Endothelial cell (in vitro differentiated cells): ENCODE data around the gene UBAC2. TPM values are rescaled to one million over a fixed set of nuclear protein-coding genes. Genes with fewer than 3 reads are reported as not detected.

Source experiments
- DNase-seq: peaks from one replicate; pipeline ENCODE4 v3.0.0; 2021; ENCODE audit warnings: low spot score
- H3K27ac Mint-ChIP-seq: one replicate; pipeline ENCODE4 v1.8.0; 2021; ENCODE audit warnings: mixed read lengths, inconsistent platforms; ENCODE audit not compliant: unreplicated experiment
- H3K27me3 Mint-ChIP-seq: one replicate; pipeline ENCODE4 v1.8.0; 2021; ENCODE audit warnings: mild to moderate bottlenecking, moderate library complexity, mixed read lengths, inconsistent platforms; ENCODE audit not compliant: unreplicated experiment
- H3K36me3 Mint-ChIP-seq: one replicate; pipeline ENCODE4 v1.8.0; 2021; ENCODE audit warnings: mild to moderate bottlenecking, low read depth, mixed read lengths, inconsistent platforms; ENCODE audit not compliant: unreplicated experiment
- H3K4me1 Mint-ChIP-seq: one replicate; pipeline ENCODE4 v1.8.0; 2021; ENCODE audit warnings: mild to moderate bottlenecking, mixed read lengths, inconsistent platforms; ENCODE audit not compliant: unreplicated experiment
- H3K4me3 Mint-ChIP-seq: one replicate; pipeline ENCODE4 v1.8.0; 2021; ENCODE audit warnings: mild to moderate bottlenecking, mixed read lengths, inconsistent platforms; ENCODE audit not compliant: unreplicated experiment
- H3K9me3 Mint-ChIP-seq: one replicate; pipeline ENCODE4 v1.8.0; 2021; ENCODE audit warnings: mixed read lengths, inconsistent platforms; ENCODE audit not compliant: unreplicated experiment
- total RNA-seq: library from RNA; stranded (reverse); fragmentation: NEBNext Ultra II Directional; extraction: Animal tissue kit (Norgen Biotek cat#: 25700); gene quantifications from one replicate; pipeline ENCODE4 v1.2.1, GENCODE V29; 2021; ENCODE audit not compliant: unreplicated experiment
- TF ChIP-seq, protein P1 (sequence below): fragments of 200-600 bp; sonication (generic); IDR thresholded peaks from one replicate; pipeline ENCODE4 v1.5.0; 2021; ENCODE audit warnings: antibody characterized with exemption; ENCODE audit not compliant: unreplicated experiment

Gene UBAC2
- total RNA-seq, 1 donor from 2014 or later = 58.6 TPM

DNA sequence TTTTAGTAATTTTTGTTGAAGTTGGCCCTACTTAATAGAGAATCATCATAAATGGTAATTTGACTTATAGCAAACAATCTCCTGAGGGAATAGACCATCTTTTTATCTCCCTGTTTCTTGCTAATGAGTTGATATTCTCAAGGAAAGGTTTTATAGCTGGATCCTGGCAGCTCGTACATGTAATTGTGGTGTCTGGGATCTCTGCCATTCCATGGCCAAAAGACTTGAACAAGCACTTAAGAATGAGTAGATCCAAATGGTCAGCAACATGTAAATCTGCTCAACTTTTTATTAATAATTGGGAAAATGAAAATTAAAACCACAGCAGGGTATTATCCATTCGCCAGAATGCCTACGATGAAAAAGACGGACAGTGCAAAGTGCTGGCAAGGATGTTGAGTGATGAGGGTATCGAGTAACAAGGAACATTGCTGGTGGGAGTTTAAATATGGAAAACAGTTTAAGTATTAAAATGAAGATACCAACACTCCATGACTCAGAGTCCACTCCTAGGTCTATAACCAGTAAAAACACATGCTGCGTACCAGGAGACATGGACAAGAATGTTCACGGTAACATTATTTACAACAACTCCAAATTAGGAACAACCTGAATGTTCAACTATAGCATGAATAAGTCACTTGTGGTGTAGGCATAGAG is 62.6 kb downstream of the UBAC2 start:
- no peak for DNase-seq
- Mint-ChIP-seq H3K4me3 (no peak overlapping the region), H3K9me3 (no peaks in the 10 kb centered on the region), H3K36me3 (peaks cover 5% of the 10 kb centered on the region), H3K4me1 (peaks cover 30% of the 10 kb centered on the region), H3K27ac (peak overlapping the region; percentile 5), H3K27me3 (peaks cover 2% of the 10 kb centered on the region)
- TF ChIP-seq, protein P1, sequence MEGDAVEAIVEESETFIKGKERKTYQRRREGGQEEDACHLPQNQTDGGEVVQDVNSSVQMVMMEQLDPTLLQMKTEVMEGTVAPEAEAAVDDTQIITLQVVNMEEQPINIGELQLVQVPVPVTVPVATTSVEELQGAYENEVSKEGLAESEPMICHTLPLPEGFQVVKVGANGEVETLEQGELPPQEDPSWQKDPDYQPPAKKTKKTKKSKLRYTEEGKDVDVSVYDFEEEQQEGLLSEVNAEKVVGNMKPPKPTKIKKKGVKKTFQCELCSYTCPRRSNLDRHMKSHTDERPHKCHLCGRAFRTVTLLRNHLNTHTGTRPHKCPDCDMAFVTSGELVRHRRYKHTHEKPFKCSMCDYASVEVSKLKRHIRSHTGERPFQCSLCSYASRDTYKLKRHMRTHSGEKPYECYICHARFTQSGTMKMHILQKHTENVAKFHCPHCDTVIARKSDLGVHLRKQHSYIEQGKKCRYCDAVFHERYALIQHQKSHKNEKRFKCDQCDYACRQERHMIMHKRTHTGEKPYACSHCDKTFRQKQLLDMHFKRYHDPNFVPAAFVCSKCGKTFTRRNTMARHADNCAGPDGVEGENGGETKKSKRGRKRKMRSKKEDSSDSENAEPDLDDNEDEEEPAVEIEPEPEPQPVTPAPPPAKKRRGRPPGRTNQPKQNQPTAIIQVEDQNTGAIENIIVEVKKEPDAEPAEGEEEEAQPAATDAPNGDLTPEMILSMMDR = no peak

DNA sequence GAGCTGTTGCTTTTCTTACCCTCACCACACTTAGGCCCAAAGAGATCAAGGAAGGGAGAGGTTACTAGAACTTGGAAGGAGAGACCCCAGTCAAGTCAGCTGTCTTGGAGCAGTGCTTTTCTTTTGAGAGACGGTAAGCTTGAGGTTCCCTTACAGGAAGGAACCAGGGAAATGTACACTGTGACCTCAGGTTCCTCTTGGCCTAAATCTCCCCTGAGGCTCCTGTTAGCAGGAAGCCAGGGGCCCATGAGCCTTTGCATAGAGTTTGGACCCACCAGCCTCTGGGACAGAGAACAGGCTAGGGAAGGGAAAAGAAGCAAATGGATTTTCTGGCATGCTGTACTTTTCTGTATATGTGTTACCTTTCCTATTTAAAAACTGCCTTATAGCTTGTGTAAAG is 63.4 kb downstream of the UBAC2 start:
- no peak overlapping the region for H3K4me3 Mint-ChIP-seq
- H3K9me3 Mint-ChIP-seq = no peaks in the 10 kb centered on the region
- peaks cover 2% of the 10 kb centered on the region for H3K27me3 Mint-ChIP-seq
- TF ChIP-seq, protein P1 = no peak
- H3K27ac Mint-ChIP-seq = peak overlapping the region; percentile 5
- H3K4me1 Mint-ChIP-seq = peaks cover 32% of the 10 kb centered on the region
- peaks cover 5% of the 10 kb centered on the region for H3K36me3 Mint-ChIP-seq
- DNase-seq = no peak

DNA sequence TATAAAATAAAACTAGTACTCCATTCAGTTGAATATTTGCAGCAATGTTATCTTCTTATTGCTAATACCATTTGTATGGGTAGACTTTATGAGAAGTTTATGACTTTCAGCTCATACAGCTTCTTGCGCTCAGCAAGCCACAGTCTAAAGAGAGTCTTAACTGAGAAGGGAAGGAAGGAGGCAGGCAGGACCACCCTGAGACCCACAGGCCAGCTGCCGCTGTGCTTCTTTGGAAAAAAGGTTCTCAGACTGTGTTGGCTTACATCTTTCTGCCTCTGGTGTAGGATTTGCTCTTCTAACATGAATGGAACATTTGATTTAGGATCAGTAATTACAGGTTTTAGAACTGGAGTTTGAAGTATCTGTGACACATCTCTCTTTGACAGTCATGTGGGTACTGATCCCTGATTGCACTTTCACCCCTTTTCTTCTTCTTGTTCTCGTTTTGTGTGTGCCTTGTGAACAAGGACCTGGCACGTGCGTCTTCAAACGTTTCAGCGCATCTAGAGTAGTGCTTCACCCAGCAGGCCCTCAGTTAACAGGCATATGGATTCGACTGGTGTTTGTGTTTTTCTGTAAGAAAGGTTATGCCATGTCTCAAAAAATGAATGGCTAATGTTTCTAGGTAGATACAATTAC is 64.6 kb downstream of the UBAC2 start:
- H3K36me3 Mint-ChIP-seq = no peaks in the 10 kb centered on the region
- no peaks in the 10 kb centered on the region for H3K9me3 Mint-ChIP-seq
- no peak overlapping the region for H3K27ac Mint-ChIP-seq
- peaks cover 27% of the 10 kb centered on the region for H3K4me1 Mint-ChIP-seq
- peaks cover 2% of the 10 kb centered on the region for H3K27me3 Mint-ChIP-seq
- TF ChIP-seq, protein P1 = no peak
- H3K4me3 Mint-ChIP-seq = no peak overlapping the region
- DNase-seq = no peak

DNA sequence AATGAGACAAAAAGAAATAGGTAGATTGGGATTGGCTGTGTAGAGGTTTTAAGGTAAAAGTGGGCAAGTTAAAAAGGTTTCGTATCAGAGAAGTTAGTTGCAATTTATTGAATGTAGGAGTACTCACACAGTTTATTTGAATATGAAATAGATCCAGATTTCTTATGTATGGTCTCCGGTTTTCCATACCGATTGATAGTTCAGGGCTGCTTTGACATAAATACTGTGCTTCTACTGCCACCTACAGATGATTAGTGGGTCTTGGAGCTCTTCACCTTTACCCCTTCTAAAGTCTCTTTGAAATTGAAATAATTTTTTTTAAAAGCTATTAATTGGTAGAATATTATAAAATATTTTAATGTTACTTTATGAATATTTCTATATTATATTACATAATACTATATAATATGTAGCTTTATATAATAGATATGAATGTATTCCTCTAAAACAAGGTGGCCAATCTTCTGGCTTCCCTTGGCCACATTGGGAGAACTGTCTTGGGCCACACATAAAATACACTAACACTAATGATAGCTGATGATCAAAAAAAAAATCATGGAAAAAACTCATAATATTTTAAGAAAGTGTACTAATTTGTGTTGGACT is 65.3 kb downstream of the UBAC2 start:
- H3K27me3 Mint-ChIP-seq = peaks cover 2% of the 10 kb centered on the region
- no peak overlapping the region for H3K27ac Mint-ChIP-seq
- H3K9me3 Mint-ChIP-seq = no peaks in the 10 kb centered on the region
- DNase-seq = no peak
- TF ChIP-seq, protein P1 = no peak
- no peaks in the 10 kb centered on the region for H3K36me3 Mint-ChIP-seq
- H3K4me1 Mint-ChIP-seq = peaks cover 27% of the 10 kb centered on the region
- H3K4me3 Mint-ChIP-seq = no peak overlapping the region

DNA sequence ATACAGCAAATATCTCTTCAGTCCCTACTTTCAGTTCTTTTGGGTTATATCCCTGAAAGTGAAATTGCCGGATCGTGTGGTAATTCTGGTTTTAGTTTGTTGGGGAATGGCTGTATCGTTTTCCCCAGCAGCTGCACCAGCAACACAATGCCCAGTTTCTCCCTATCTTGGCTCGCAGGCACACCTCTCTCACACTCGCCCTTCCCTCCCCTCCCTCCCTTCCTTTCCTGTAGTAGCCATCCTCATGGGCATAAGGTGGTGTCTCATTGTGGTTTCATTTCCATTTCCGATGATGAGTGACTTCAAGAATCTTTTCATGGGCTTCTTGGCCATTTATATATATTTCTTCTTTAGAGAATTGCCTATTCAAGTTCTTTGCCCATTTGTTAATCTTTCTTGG is 66.2 kb downstream of the UBAC2 start:
- no peak for DNase-seq
- Mint-ChIP-seq H3K27ac (no peak overlapping the region), H3K9me3 (no peaks in the 10 kb centered on the region), H3K4me3 (no peak overlapping the region), H3K36me3 (no peaks in the 10 kb centered on the region), H3K27me3 (no peaks in the 10 kb centered on the region), H3K4me1 (peaks cover 27% of the 10 kb centered on the region)
- TF ChIP-seq, protein P1 = no peak
